Heart left ventricle (tissue), 16 donors: ENCODE results near the gene ARL5C. TPM values are rescaled to one million over a fixed set of nuclear protein-coding genes. Genes with fewer than 3 reads are reported as not detected.
A peak's percentile ranks its signal among the peaks of the same experiment; 100 is the strongest.

Source experiments
- ATAC-seq, 4 donors: fragments of 200-7000 bp; cut with Tn5 transposase; one replicate each; pipeline ENCODE4 v1.9.1; 2020 to 2022; ENCODE audit warnings: moderate library complexity in 4 of 4, mild to moderate bottlenecking in 3 of 4, moderate number of reproducible peaks in 1 of 4
- DNase-seq, 5 donors: peaks; one replicate each; pipeline ENCODE4 v3.0.0-alpha.2; 2020
- H3K27ac ChIP-seq, 12 donors: fragments of 200-600 bp; sonication (generic) in 4 of 12; one replicate each; pipeline versions ENCODE4 v1.5.0 to v1.8.0; 2016 to 2022; ENCODE audit warnings: mild to moderate bottlenecking in 2 of 12
- H3K27me3 ChIP-seq, 9 donors: fragments of 200-600 bp; sonication (generic) in 2 of 9; one replicate each; pipeline versions ENCODE4 v1.5.1 to v1.8.0; 2016 to 2022; ENCODE audit warnings: mild to moderate bottlenecking in 3 of 9
- H3K36me3 ChIP-seq, 9 donors: fragments of 200-600 bp; sonication (generic) in 2 of 9; one replicate each; pipeline versions ENCODE4 v1.5.0 to v1.8.0; 2018 to 2022; ENCODE audit warnings: mild to moderate bottlenecking in 2 of 9
- H3K4me1 ChIP-seq, 12 donors: fragments of 200-600 bp; sonication (generic) in 4 of 12; one replicate each; pipeline versions ENCODE4 v1.5.0 to v1.8.0; 2016 to 2022; ENCODE audit warnings: mild to moderate bottlenecking in 3 of 12
- H3K4me3 ChIP-seq, 12 donors: fragments of 200-600 bp; sonication (generic) in 4 of 12; one replicate each; pipeline versions ENCODE4 v1.5.0 to v1.8.0; 2017 to 2022; ENCODE audit warnings: mild to moderate bottlenecking in 9 of 12, moderate library complexity in 4 of 12
- H3K9me3 ChIP-seq, 12 donors: fragments of 200-600 bp; sonication (generic) in 4 of 12; one replicate each; pipeline versions ENCODE4 v1.5.0 to v1.8.0; 2016 to 2022; ENCODE audit warnings: mild to moderate bottlenecking in 1 of 12
- POLR2A ChIP-seq, 2 donors: fragments of 450-650 bp; IDR thresholded peaks; one replicate each; pipeline ENCODE4 v1.6.1; 2017; ENCODE audit warnings: antibody characterized with exemption in 2 of 2, mild to moderate bottlenecking in 2 of 2, moderate library complexity in 2 of 2
- WGBS, 4 donors: extraction: QIAGEN DNeasy Blood & Tissue Kit in 2 of 4; methylation state at CpG; one replicate each; pipeline versions ENCODE4 v1.1.5 to v1.1.7; 2013 to 2018; 5-methylcytosine and 5-hydroxymethylcytosine counted together
- intact Hi-C, 10 donors: fragments of 100-400 bp; cut with DNase I; formaldehyde crosslinking; loops; one replicate each; pipeline versions ENCODE4 v1.11.1 to v1.14.2; 2022
- polyA plus RNA-seq, 2 donors: library from polyadenylated mRNA; stranded (reverse); fragments of 200-250 nt; gene quantifications; one replicate each; pipeline ENCODE4 v1.2.3, GENCODE V29; 2013
- total RNA-seq, 9 donors: library from RNA; depleted of rRNA in 2 of 9; stranded (reverse); fragments of >200 nt in 2 of 9; fragmentation: NEBNext Ultra II Directional in 3 of 9; extraction: Animal tissue kit (Norgen Biotek cat#: 25700) in 3 of 9; gene quantifications; one replicate each; pipeline versions ENCODE4 v1.1.0 to v1.2.4, GENCODE V29; 2016 to 2023
- TF ChIP-seq, protein P1 (sequence below), 12 donors: fragments of 200-600 bp; sonication (generic) in 4 of 12; IDR thresholded peaks; one replicate each; pipeline versions ENCODE4 v1.5.0 to v1.8.0; 2018 to 2022; ENCODE audit warnings: antibody characterized with exemption in 12 of 12, mild to moderate bottlenecking in 5 of 12
- donor health status: ischemic (EF 13 %, LVEDD 7.1; RV severe dilation, severe dysfunction).
- donor health status: healthy with polysubstance abuse.
- donor health status: DM: no; HTN: yes; CAD: no.
- donor health status: DM: no; HTN: no; CAD: no.
- donor health status: ischemic (EF 25% LVEDD 6.9; RV normal size, moderate dysfunction).
- donor health status: ischemic (EF 25% LVEDD 5.7; RV mildly dilated, moderate dysfunction).
- donor health status: healthy.
- donor health status: DM: yes; HTN: yes; CAD: no.
- donor health status: ischemic (EF 35%, LVEDD 5.7; RV mildly dilated, moderate dysfunction).
- donor health status: nonischemic (EF 11% LVEDD 7.7; RV severe dilation, severe dysfunction).
- donor health status: DM: yes; HTN: yes; CAD: no.
- donor health status: PGD.
- donor health status: ischemic (EF 29% LVEDD 5.4; RV normal size, mild dysfunction).
- donor health status: nonischemic (EF 23%, LVEDD 6.1; RV moderate dilation, normal function).

The ARL5C gene
- total and polyA plus RNA-seq, 11 donors = not detected

DNA sequence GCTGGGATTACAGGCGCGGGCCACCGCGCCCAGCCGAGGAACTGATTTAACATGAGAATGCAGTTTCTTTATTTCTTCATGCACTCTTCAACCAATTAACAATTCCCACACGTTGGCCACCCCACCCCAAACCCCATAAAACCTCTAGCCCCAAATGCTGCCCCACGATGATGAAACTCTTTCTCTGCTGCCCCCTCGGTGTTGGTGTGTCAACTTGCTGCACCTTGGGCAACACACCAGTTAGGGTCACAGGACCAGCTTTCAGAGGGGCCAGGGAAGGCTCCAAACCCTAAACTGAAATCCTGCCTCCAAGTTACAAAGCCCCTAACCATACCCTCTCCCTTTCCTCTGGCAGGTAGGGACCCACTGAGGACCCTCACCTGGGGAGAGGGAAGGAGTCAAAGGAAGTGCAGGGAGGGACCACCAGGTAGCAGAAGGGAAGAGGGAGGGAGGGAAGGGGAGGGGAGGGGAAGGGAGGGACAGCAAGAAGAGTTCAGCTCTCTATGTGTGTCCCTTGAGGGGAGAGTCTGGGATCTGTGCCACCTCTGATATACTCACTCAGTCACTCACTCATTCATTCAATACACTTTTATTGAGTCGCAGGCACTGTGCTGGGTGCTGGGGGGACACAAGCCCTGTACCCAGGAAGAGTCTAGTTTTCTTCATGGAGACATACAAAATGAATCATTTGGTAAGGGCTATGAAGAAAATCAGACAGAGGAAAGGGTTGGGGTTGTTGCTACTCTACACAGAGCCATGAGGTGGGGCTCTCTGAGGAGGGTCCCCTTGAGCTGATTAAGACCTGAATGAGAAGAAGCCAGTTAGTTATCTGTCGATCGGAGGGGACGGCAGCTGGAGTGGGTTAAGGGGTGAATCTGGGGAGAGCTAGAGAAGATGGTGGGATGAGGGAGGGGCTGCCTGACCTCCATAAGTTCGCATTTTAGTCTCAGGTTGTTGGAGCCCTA is 18.5 kb downstream of the ARL5C start:
- intact Hi-C loops = loop anchor here in 5 of 10 donors (2.0 to 10.0 kb wide), 5 partner anchors 50 to 65 kb away; no protein-coding TSS in a partner anchor
- WGBS, 4 donors = 60 to 67% (median 64%) methylated on average over 13 of the region's 13 CpGs
- Histone ChIP-seq H3K36me3 (no peaks in the 10 kb centered on the region), H3K4me1 (peaks cover 0 to 49% (median 29%) of the 10 kb centered on the region in 12 donors), H3K27me3 (peaks cover 0 to 24% (median 4%) of the 10 kb centered on the region in 9 donors), H3K9me3 (no peaks in the 10 kb centered on the region), H3K4me3 (no peak overlapping the region), H3K27ac (peak overlapping the region in 5 of 12 donors; percentile 24 to 92 (median 34))
- DNase-seq (peak in 4 of 5 donors; percentile 38 to 75 (median 62)), ATAC-seq (no peak)
- no peak for TF ChIP-seq POLR2A (IDR thresholded peaks at IDR 0.05)
- TF ChIP-seq, protein P1, sequence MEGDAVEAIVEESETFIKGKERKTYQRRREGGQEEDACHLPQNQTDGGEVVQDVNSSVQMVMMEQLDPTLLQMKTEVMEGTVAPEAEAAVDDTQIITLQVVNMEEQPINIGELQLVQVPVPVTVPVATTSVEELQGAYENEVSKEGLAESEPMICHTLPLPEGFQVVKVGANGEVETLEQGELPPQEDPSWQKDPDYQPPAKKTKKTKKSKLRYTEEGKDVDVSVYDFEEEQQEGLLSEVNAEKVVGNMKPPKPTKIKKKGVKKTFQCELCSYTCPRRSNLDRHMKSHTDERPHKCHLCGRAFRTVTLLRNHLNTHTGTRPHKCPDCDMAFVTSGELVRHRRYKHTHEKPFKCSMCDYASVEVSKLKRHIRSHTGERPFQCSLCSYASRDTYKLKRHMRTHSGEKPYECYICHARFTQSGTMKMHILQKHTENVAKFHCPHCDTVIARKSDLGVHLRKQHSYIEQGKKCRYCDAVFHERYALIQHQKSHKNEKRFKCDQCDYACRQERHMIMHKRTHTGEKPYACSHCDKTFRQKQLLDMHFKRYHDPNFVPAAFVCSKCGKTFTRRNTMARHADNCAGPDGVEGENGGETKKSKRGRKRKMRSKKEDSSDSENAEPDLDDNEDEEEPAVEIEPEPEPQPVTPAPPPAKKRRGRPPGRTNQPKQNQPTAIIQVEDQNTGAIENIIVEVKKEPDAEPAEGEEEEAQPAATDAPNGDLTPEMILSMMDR (IDR thresholded peaks at IDR 0.05) = no peak

GRCh38 chr17:39146273-39146672 is 19.7 kb downstream of the ARL5C start:
- ATAC-seq = no peak
- peak in 1 of 5 donors; percentile 11 for DNase-seq
- peaks cover 0 to 18% (median 3%) of the 10 kb centered on the region in 9 donors for H3K27me3 ChIP-seq
- H3K9me3 ChIP-seq = no peaks in the 10 kb centered on the region
- H3K27ac ChIP-seq = peak overlapping the region in 1 of 12 donors; percentile 89
- peaks cover 0 to 46% (median 20%) of the 10 kb centered on the region in 12 donors for H3K4me1 ChIP-seq
- intact Hi-C loops = loop anchor here in 5 of 10 donors (2.0 to 10.0 kb wide), 5 partner anchors 49 to 64 kb away; no protein-coding TSS in a partner anchor
- no peak for TF ChIP-seq POLR2A (IDR thresholded peaks at IDR 0.05)
- TF ChIP-seq, protein P1 (IDR thresholded peaks at IDR 0.05) = no peak
- H3K36me3 ChIP-seq = no peaks in the 10 kb centered on the region
- 95 to 98% (median 97%) methylated on average over 3 of the region's 3 CpGs for WGBS, 4 donors
- no peak overlapping the region for H3K4me3 ChIP-seq

- Histone ChIP-seq H3K27me3 (peaks cover 0 to 6% (median 0%) of the 10 kb centered on the region in 9 donors), H3K27ac (peak overlapping the region in 10 of 12 donors; percentile 23 to 89 (median 81)), H3K36me3 (no peaks in the 10 kb centered on the region), H3K9me3 (no peaks in the 10 kb centered on the region), H3K4me1 (peaks cover 0 to 38% (median 16%) of the 10 kb centered on the region in 12 donors), H3K4me3 (no peak overlapping the region)
- ATAC-seq (no peak), DNase-seq (peak in 1 of 5 donors; percentile 18)
- WGBS, 4 donors = 77 to 90% (median 86%) methylated on average over 2 to 3 of the region's 3 CpGs
- intact Hi-C loops = loop anchor here in 4 of 10 donors (5.0 to 10.0 kb wide), 4 partner anchors 48 to 63 kb away; no protein-coding TSS in a partner anchor
- TF ChIP-seq, protein P1 (IDR thresholded peaks at IDR 0.05) = no peak
- TF ChIP-seq POLR2A (IDR thresholded peaks at IDR 0.05) = no peak
These were observed 20.8 kb downstream of the ARL5C start for GRCh38 chr17:39145143-39145542.

- Histone ChIP-seq H3K27ac (peak overlapping the region; percentile 22 to 89 (median 79)), H3K9me3 (no peaks in the 10 kb centered on the region), H3K36me3 (no peaks in the 10 kb centered on the region), H3K4me3 (no peak overlapping the region), H3K4me1 (peaks cover 0 to 41% (median 17%) of the 10 kb centered on the region in 12 donors), H3K27me3 (peaks cover 0 to 3% (median 0%) of the 10 kb centered on the region in 9 donors)
- intact Hi-C loops = loop anchor here in 1 of 10 donors (10.0 kb wide), 1 partner anchor 50 kb away; no protein-coding TSS in a partner anchor
- ATAC-seq = peak; percentile 82 to 92 (median 90)
- DNase-seq = peak; percentile 88 to 94 (median 91)
- no peak for TF ChIP-seq POLR2A (IDR thresholded peaks at IDR 0.05)
- TF ChIP-seq, protein P1 (IDR thresholded peaks at IDR 0.05) = no peak
- 44 to 77% (median 50%) methylated on average over 9 of the region's 9 CpGs for WGBS, 4 donors
These were observed 21.5 kb downstream of the ARL5C start for GRCh38 chr17:39144416-39144840.
